GM19238 (cell line): ENCODE data around the gene LIMCH1.
"Not testable (repeated sequence)": the region's sequence is repeated elsewhere in the genome, so short reads cannot be mapped to it uniquely, and the experiment has no call there.

ENCODE experiments used
- DNase-seq: peaks from one replicate; pipeline ENCODE4 v3.0.0; 2011; ENCODE audit warnings: low spot score; ENCODE audit not compliant: insufficient read length

LIMCH1 gene

DNA sequence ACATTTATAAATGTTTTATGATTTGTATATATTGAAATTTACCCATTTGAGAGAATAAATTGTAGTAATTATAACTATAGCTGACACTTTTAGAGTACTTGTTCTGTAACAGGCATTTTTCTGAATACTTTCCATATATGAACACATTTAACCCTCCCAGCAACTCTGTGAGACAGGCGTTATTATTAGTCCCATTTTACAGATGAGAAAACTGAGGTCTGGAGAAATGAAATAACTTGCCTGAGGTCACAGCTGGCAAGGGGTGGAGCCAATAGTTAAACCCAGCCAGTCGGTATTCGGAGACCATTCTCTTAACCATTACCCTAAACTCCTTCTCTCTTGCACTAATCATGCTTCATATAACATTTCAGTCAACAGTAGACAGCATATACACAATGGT is 72.5 kb downstream of the LIMCH1 start:
- no peak for DNase-seq

DNA sequence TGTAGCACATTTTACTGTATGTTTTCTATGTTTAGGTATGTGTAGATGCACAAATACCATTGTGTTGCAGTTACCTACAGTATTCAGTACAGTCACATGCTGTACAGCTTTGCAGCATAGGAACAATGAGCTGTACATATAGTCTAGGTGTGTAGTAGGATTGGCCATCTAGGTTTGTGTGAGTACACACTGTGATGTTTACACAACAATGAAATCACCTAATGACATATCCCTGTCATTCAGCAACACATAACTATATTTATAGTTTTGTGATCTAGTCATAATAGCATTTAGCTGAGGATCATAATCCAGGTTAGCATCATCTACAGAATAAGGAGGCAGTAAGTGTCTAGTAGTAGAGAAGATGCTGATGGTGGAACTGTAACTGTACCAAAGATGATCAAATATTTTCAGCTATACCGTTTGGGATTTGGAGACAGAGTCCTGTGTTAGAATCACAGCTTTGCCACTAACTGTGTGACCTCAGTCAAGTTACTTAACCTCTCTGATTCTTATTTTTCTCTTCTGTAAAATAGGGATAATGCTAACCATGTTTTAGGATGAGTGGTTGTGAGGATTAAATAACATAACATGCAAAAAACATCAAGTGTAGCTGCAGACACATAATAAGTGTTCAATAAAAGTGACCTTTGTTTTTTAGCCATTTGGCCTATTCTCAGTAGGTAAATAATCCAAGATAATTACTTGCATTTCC is 73.3 kb downstream of the LIMCH1 start:
- no peak for DNase-seq

DNA sequence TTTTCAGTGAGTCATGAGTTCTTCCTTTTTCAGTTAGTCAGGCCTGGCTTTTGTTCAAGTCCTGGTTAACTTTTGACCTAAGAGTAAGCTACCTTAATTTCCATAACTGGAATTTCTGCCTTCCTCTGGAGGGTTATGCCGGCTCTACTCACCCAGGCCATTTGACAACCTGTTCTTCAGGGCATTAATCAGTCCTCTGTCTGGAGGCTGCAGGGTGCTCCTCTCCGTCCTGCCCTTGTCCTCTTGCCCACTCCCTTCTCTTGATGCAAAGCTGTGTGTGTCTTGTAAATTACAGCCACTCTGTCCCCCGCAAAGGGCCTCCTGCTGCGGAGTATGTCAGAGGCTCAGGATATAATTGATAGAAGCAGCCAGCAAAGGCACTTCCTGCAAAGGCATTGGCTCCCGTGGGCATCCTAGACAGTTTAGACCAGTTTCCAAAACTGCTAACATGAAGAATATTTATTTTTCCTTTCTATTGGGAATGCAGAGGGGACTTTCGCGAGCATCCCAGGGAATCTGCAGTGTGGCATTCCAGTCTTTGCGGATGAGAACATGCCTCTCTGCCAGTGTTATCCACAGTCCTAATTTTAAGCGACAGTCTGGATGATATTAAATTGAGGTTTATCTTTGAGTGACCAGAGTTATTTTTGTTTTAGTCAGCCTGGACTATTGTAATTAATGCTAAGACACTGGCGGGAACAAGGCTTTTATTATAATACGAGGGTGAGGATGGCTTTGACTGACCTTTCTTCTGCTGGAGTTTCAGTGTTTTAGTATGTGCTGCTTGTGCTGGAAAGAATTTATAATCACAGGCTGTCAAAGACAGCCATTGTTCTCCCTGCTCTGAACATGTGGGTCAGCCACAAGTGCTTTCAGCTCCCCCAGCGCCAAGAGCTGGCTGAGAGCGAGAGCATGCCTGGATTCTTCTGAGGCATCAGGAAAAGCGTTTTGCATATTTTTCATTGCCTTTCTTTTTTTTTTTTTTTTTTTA is 74.2 kb downstream of the LIMCH1 start:
- DNase-seq: no peak

DNA sequence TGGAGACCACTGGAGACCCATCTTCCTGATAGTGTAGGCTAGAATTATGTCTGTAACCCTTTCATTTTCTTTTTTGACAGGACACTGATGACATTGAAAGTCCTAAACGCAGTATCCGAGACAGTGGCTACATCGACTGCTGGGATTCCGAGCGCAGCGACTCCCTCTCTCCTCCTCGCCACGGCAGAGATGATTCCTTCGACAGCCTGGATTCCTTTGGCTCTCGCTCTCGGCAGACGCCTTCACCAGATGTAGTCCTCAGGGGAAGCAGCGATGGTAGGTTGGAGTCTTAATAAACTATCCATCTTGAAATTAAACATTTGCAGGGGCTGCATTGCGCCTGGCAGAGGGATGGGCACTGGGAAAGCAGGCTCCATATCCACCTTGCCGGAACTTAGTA is 75.4 kb downstream of the LIMCH1 start:
- no peak for DNase-seq

DNA sequence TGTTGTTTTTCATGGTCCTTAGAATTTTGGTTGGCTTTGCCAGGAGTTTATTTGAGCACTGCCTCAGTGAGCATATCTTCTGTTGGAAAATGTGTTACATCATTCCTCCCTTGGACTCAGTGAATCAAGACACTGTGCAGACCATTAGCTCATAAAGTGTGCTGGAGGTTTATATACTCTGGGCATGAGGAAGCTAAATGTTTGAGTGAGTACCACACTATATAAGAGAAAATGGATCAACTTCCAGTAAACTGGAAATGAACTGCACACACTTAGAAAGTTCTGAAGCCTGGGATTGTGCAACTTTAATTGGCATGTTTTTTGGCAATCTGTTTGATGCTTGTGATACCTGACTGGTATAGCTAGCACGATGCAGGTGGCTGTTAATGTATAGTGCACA is 75.9 kb downstream of the LIMCH1 start:
- DNase-seq: no peak

DNA sequence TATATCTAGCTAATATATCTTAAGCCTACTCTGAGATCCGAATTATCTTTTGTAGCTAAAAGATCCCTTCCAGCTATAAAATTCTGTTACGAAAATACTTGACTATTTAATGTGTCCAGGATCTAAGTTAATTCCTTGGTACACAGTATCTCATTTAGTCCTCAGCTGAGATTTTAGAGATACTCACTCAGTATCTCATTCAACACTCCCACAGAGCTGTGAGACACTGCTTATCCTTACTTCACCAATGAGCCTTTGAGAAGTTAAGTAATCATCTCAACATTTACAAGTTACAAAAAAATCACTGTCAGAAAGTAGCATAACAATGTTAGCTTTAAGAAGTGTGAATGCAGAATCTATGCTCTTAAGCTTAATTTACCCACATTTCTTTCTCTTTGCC is 76.6 kb downstream of the LIMCH1 start:
- no peak for DNase-seq

DNA sequence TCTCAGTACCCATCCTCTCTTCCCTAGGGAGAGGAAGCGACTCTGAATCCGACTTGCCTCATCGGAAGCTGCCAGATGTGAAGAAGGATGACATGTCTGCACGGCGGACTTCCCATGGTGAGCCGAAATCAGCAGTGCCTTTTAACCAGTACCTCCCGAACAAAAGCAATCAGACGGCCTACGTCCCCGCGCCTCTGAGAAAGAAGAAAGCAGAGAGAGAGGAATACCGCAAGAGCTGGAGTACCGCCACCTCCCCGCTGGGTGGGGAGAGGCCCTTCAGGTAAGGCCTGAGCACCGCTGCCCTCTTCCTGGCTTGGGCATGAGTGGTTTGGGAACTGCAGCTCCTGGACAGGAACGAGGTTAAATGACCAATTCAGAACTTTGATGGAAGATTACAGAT is 81.2 kb downstream of the LIMCH1 start:
- DNase-seq: no peak

DNA sequence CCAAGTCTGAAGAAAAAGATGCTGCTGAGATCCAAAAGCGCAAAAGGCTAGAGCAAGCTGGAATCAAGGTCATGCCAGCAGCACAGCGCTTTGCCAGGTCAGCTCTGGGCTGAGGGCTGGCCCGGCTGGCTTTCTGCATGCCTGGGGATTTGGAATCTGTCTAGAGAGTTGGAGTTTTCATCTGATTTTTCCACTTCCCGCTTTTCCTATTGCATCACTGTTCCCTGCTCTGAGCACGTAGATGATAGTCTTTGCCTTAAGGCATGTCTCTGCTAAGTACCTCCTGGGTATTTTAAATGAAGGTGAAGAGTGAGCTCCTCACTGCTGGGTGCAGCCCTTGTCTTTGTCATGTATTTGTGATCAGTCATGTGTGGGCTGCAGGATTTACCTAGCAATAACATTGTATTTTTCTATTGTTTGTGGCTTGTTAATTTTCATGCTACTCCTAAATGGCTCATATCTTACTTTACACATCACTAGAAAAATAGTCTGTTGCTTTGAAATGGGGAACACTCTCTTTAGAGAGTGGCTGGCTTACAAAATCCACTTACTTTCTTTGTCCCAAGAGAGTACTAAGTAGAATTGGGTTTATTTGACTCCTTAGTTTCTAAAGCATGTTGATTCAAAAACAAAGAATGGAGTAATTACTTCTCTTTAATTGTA is 82.8 kb downstream of the LIMCH1 start:
- DNase-seq: no peak

DNA sequence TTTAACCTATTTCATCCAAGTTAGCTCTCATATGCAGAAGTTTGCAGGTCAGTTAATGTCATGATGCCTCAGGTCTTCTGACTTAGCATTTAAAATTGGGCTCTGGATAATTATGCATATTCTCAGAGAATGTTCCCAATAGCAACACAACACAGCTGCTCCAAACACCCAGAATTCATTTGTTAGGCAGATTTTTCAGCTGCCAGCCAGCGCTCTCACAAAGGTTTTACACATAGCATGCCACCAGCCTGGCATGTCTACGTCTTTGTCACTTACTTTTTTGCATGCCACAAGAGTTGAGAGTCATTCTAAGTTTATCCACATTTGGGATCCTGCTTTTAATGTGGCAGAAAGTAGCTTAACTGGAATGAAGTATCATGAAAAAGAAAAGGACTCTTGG is 84.8 kb downstream of the LIMCH1 start:
- no peak for DNase-seq

DNA sequence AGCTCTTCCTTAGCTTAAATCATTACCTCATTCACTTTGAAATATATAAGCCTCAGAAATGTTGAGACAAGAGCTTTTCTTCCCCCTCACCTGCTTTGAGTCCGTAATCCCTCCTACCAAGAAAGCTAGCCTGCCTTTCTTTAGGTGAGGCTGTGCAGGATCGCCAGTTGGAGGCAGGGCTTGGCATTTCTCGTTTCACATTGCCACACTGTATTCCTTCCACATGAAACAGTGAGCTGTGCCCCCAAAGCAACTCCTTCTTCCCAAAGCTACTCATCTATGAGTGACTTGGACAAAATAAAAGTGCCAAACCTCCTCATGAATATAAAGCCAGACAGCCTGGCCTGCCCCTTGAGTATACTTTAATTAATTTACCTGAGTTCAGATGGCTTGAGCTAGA is 86.8 kb downstream of the LIMCH1 start:
- DNase-seq: no peak

DNA sequence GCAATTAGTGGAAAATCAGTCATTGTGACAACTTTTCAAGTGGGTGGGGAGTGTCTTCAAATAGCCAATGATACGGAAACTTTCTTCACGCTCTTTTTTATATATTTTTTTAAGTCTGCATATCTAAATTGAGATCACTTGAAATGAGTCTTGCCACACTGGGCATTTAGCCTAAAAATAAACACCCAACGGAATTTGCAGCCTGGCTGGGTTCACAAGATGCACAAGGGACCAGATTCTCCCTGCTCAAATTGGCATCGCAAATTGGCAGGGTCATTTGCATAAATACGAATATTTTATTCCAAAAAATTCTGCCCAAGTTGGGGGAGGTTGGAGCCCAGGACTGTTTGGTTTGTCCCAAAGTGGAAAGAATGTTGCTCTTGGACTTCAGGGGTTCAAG is 87.6 kb downstream of the LIMCH1 start:
- DNase-seq: no peak

DNA sequence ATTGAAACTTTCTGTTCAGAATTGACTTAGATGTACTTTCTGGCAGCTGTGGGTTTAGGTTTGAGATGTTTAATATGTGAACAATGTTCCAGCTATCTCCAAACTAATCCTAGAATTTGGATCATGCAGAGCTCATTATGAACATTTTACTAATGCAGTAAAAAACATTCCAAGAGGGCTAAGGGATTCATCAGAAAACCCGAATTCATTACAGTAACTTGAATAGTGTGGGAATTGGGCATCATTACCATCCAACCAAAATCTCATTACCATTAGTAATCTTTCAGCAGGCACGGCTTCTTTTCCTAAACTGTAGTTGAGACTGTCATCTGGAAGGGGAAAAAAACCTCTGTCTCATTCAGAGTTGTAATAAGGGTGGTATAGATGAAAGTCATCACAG is 91.0 kb downstream of the LIMCH1 start:
- no peak for DNase-seq

DNA sequence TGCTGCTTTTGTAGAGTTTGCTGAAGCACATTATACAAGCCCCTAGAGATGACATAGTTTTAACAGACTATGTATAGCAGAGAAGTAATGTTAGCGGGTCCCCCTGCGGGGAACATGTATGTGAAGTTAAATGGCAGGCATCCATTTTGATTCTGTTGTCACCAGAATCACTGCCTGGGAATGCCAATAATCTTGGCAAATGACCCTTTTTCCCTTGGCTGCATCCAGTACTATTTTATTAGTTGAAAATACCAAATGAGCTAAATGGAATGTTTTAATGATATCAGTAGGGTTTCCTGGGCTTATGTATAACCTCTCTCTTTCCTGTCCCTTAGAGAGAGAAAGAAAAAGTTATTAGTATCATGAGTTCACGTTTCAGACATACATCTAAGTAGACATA is 93.6 kb downstream of the LIMCH1 start:
- DNase-seq: no peak

DNA sequence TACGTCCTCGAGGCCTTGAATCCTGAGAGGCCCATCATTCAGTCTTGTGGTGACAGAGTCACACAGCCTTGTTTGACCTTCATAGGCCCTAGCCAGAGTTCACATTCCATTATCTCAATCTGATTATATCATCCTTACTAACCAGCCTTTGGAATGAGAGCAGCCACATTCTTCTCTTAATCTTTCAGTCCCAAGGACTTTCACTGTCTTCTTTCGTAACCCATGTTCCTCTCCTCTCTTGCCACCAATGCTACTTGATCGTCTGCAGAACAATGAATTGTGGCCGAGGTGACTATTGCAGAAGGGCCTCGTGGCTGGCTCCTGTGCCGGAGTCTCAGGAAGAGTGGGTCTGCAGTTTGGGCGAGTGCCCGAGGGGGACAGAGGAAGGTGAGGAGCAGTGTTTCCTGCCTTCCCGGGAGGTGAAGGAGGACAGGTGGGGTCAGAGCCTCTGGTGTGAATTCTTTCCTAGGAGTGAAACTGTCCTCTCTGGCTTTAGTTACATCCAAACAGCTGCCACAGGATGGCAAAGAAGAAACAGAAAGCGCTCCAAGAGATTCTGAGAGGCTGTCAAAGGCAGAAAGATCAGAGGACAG is 94.6 kb downstream of the LIMCH1 start:
- DNase-seq: no peak

DNA sequence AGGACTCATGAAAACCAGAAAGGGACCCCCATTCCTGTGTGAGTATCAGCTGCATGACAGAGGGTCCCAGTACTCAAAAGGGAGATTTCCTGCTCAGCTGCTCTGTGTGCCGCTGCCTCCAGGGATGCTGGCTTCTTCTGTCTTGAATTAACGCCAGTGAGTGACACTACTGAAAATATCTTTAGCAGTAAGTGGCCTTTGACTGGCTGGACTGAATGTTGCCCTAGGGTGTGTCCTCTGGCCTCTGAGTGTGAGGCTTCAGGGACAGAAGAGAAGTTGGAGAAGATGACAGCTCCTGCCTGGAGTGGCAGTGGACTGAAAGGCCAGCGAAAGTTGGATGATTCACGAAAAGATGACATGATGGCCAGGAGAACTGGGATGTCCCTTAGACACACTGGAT is 95.4 kb downstream of the LIMCH1 start:
- no peak for DNase-seq

DNA sequence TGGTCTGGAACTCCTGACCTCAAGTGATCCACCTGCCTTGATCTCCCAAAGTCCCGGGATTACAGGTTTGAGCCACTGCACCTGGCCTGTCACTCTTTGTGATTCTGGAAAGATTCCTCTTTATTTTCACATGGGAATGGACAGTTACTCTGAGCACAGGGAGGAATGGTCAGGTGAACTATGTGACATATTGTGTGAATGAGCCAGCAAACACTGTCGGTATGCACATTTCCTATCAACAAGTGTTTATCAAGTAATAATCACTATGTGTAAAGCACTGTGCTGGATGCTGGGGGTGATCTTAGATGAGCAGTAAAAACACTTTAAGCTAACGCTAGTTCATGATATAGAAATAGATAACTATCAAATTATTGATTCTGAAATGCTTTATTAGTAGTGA is 97.5 kb downstream of the LIMCH1 start:
- no peak for DNase-seq

DNA sequence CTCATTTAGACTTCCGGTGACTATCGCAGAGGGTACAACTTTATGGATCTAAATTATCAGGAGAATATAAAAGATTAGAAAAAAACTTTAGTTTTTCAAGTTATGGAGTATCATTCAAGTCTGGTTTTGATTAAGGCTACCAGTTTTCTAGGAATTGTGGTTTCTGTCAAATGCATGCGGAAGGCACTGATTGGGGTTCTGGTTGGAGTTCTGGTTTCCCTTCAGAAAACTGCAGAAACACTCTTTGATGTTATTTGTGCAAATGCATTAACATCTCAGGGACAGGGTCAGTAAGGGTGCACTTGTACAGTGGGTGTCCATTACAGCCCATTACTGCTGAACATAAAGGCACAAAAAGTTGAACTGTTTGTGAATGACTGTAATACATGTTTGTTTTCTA is 100.2 kb downstream of the LIMCH1 start:
- DNase-seq: no peak

DNA sequence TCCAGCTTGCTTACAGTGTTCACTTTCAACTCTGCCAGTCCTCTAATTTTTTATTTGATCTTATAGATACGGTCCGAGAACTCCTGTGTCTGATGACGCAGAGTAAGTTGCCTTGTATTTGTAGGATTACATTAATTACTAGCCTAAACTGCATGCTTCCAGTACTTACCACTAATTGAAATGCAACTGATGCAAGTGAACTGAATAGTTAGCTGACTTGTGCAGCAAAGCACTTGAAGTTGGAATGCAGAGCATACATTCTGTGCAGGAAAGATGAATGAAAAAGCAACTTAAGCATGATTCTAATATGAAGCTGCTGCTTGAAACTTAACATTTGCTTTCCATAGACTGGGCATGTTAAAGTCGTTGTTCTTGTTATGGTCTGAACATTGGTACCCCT is 100.9 kb downstream of the LIMCH1 start:
- DNase-seq: no peak

DNA sequence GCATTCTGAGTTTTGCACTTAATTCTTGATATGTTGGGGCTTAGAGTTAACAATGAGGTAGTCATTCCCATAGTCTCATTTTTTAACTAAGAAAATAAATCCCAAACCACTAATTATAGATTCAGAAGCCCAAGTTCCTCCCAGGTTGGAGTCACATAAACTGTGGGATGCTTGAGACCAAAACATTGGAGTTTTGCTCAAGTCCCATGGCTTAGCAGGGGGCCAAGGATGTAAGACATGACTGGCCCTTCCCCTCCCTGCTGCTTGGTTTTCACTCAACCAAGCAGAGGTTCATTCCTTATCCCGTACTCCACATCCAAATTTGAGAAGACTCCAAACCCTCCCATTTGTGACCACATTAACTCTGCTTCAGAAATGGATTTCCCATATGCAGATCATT is 101.3 kb downstream of the LIMCH1 start:
- no peak for DNase-seq

DNA sequence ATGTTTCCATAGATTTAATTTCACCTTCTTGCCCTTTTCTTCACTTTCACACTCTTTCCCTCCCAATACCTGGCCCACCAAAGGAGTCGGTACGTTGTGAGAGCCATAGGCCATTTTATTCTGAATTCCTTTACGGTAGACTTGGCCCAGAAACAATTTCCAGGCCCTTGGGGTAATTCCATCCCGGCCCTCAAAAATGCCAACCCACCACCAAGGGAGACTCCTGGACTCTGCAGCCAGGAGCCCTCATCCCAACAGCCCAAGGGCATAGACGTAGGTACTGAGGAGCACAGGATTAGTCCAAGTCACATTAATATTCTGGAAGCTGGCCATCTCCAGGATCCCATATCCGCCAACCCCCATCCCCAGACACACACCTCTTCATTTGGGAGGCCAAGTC is 102.9 kb downstream of the LIMCH1 start:
- DNase-seq: no peak

DNA sequence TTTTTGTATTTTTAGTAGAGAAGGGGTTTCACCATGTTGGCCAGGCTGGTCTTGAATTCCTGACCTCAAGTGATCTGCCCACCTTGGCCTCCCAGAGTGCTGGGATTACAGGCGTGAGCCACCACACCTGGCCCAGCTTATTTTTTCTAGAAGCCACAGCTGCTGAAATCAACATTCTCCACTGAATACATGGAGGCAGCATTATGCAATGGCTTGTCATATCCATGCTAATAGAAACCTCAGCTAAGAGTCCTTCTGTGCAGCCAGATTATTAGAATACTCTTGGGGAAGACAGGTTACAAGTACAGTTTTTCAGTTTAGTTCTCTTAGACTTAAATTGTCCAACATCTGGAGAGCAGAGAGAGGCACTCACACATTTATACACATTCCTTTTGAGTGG is 104.8 kb downstream of the LIMCH1 start:
- DNase-seq: not testable (repeated sequence)

DNA sequence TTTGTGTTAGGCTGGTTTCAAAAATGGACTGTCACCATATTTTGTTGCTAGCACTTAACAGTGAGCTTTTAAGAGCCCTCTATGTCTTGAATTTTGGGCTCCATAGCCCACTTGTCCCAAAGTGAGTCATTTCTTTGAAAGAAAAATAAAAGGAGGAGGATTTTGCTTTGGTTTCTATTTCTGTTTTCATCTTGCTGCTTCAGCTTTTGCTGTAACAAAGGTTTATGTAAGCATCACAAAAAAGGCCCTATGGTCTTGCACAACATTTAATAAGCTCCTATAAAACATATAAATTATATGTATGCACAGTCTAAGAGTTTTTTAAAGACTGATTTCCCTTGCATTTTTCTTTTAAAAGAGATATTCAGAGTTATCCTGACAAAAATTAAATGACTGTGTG is 105.4 kb downstream of the LIMCH1 start:
- no peak for DNase-seq
